HEK293T (cell line): ENCODE measurements around the gene POLA1.

Experiments
- FOXA1 ChIP-seq: fragments of 450-650 bp; IDR thresholded peaks from 2 replicates; pipeline ENCODE4 v1.6.1; 2016; ENCODE audit warnings: mild to moderate bottlenecking
- LEF1 ChIP-seq: fragments of 450-650 bp; IDR thresholded peaks from 2 replicates; pipeline ENCODE4 v1.6.1; 2017; ENCODE audit warnings: mild to moderate bottlenecking, borderline replicate concordance

DNA sequence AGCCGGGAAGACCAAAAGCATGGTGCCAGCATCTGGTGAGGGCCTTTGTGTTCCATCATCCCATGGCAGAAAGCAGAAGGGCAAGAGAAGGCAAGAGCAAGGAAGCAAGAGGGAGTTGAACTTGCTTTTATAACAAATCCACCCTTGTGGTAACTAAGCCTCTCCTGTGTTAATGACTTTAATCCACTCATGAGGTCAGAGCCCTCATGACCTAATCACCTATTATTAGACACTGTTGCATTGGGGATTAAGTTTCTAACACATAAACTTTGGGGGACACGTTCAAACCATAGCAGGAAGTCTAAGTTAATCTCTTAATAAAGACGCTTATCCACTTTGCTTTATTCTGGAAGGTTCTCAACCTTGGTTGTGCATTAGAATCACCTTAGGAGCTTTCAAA is 34.1 kb upstream of the POLA1 start:
- TF ChIP-seq FOXA1 (no peak), LEF1 (no peak)
